HepG2 (cell line): ENCODE measurements around the gene MEX3A. TPM values are rescaled to one million over a fixed set of nuclear protein-coding genes. Genes with fewer than 3 reads are reported as not detected.

Source experiments
- AKAP8 ChIP-seq: sonication (generic); formaldehyde crosslinking; IDR thresholded peaks from 2 replicates; pipeline ENCODE4 v1.5.1; 2020; ENCODE audit warnings: mild to moderate bottlenecking, missing genetic modification reagents
- ATF7-NPFF ChIP-seq: sonication (generic); formaldehyde crosslinking; IDR thresholded peaks from 2 replicates; pipeline ENCODE4 v1.8.1; 2023; ENCODE audit warnings: mild to moderate bottlenecking, low read depth, missing genetic modification reagents, moderate library complexity
- BHLHE40 ChIP-seq: IDR thresholded peaks from 2 replicates; pipeline ENCODE4 v1.6.1; 2011; ENCODE audit warnings: low read length, improper control_type of control experiment
- GABPA ChIP-seq, 2 experiments: IDR thresholded peaks; 2 replicates each; pipeline ENCODE4 v1.6.1; 2011 to 2016; ENCODE audit warnings: low read depth in 2 of 2, low read length in 1 of 2, missing biosample characterization in 1 of 2, missing genetic modification characterization in 1 of 2
- HNRNPLL ChIP-seq: fragments of 200-400 bp; formaldehyde crosslinking; IDR thresholded peaks from 2 replicates; pipeline ENCODE4 v1.6.1; 2017; ENCODE audit warnings: mild to moderate bottlenecking, low read depth, low read length; ENCODE audit not compliant: poor library complexity, severe bottlenecking
- HOXA7 ChIP-seq: sonication (generic); formaldehyde crosslinking; IDR thresholded peaks from 2 replicates; pipeline ENCODE4 v1.8.1; 2022; ENCODE audit warnings: mild to moderate bottlenecking, missing genetic modification reagents, moderate library complexity
- KLF6 ChIP-seq: IDR thresholded peaks from 2 replicates; pipeline ENCODE4 v1.8.0; 2016; ENCODE audit warnings: missing biosample characterization, missing genetic modification reagents
- MLLT10 ChIP-seq: sonication (generic); formaldehyde crosslinking; IDR thresholded peaks from 2 replicates; pipeline ENCODE4 v1.4.0; 2020; ENCODE audit warnings: missing genetic modification reagents
- MYNN ChIP-seq: sonication (generic); formaldehyde crosslinking; IDR thresholded peaks from 2 replicates; pipeline ENCODE4 v1.4.0; 2020; ENCODE audit warnings: mild to moderate bottlenecking, low read depth, missing genetic modification reagents
- NFE2 ChIP-seq: sonication (generic); formaldehyde crosslinking; IDR thresholded peaks from 2 replicates; pipeline ENCODE4 v1.4.0; 2020; ENCODE audit warnings: missing genetic modification reagents
- REL ChIP-seq: sonication (generic); formaldehyde crosslinking; conservative IDR thresholded peaks from 2 replicates; pipeline ENCODE4 v1.8.0; 2022; ENCODE audit warnings: mild to moderate bottlenecking, missing genetic modification reagents, moderate library complexity
- RFX3 ChIP-seq: IDR thresholded peaks from 2 replicates; pipeline ENCODE4 v1.6.1; 2016; ENCODE audit warnings: missing biosample characterization, missing genetic modification reagents
- RFXANK ChIP-seq: IDR thresholded peaks from 2 replicates; pipeline ENCODE4 v1.6.1; 2016
- RORA ChIP-seq: sonication (generic); formaldehyde crosslinking; IDR thresholded peaks from 2 replicates; pipeline ENCODE4 v1.5.0; 2020; ENCODE audit warnings: mild to moderate bottlenecking, missing genetic modification reagents, moderate library complexity
- SNAPC2 ChIP-seq: sonication (generic); formaldehyde crosslinking; IDR thresholded peaks from 2 replicates; pipeline ENCODE4 v1.8.1; 2022; ENCODE audit warnings: mild to moderate bottlenecking, missing genetic modification reagents
- ZFP41 ChIP-seq: sonication (generic); formaldehyde crosslinking; IDR thresholded peaks from 2 replicates; pipeline ENCODE4 v1.4.0; 2020; ENCODE audit warnings: mild to moderate bottlenecking, missing genetic modification reagents, borderline replicate concordance
- ZNF3 ChIP-seq: IDR thresholded peaks from 2 replicates; pipeline ENCODE4 v1.7.0; 2017; ENCODE audit warnings: inconsistent platforms
- ZNF350 ChIP-seq: sonication (generic); formaldehyde crosslinking; IDR thresholded peaks from 2 replicates; pipeline ENCODE4 v1.4.0; 2020; ENCODE audit warnings: mild to moderate bottlenecking, low read depth, missing genetic modification reagents, borderline replicate concordance
- ZNF451 ChIP-seq: sonication (generic); formaldehyde crosslinking; IDR thresholded peaks from 2 replicates; pipeline ENCODE4 v1.5.0; 2020; ENCODE audit warnings: mild to moderate bottlenecking, missing genetic modification reagents
- ZNF768 ChIP-seq: sonication (generic); formaldehyde crosslinking; IDR thresholded peaks from 2 replicates; pipeline ENCODE4 v1.4.0; 2020; ENCODE audit warnings: missing genetic modification reagents
- ZSCAN9 ChIP-seq: IDR thresholded peaks from 2 replicates; pipeline ENCODE4 v1.6.1; 2016; ENCODE audit warnings: borderline replicate concordance
- polyA plus RNA-seq, 8 experiments: library from polyadenylated mRNA; depleted of rRNA in 3 of 8; stranded (reverse) in 7 of 8; unstranded in 1 of 8; fragments of >200 nt; fragmentation: Illumina TruSeq in 4 of 8; extraction: Trizol in 4 of 8; gene quantifications; 2 replicates each; pipeline versions ENCODE4 v1.2.1 to v1.2.3, GENCODE V29; 2011 to 2016; ENCODE audit warnings: low read depth in 4 of 8, missing spikeins in 1 of 8, mixed read lengths in 1 of 8; ENCODE audit not compliant: insufficient read depth in 1 of 8
- total RNA-seq, 5 experiments: library from RNA; depleted of rRNA; stranded (reverse); fragments of >200 nt; fragmentation: Illumina TruSeq; extraction: Trizol; gene quantifications; 2 replicates each; pipeline ENCODE4 v1.2.3, GENCODE V29; 2016; ENCODE audit warnings: low read depth in 1 of 5
- TF ChIP-seq, protein P1 (sequence below): sonication (generic); formaldehyde crosslinking; IDR thresholded peaks from 2 replicates; pipeline ENCODE4 v1.4.0; 2020; ENCODE audit warnings: mild to moderate bottlenecking, missing genetic modification reagents
- TF ChIP-seq, protein P2 (sequence below): sonication (generic); formaldehyde crosslinking; IDR thresholded peaks from 2 replicates; pipeline ENCODE4 v1.5.0; 2020; ENCODE audit warnings: missing genetic modification reagents
- TF ChIP-seq, protein P3 (sequence below): sonication (generic); formaldehyde crosslinking; IDR thresholded peaks from 2 replicates; pipeline ENCODE4 v1.4.0; 2020; ENCODE audit warnings: missing genetic modification reagents

Gene MEX3A
- total and polyA plus RNA-seq, 2 of the 13 experiments (the other 11 are each of a cell fraction or from before 2014, with no cell fraction given), result 7.6 to 9.1 TPM

DNA sequence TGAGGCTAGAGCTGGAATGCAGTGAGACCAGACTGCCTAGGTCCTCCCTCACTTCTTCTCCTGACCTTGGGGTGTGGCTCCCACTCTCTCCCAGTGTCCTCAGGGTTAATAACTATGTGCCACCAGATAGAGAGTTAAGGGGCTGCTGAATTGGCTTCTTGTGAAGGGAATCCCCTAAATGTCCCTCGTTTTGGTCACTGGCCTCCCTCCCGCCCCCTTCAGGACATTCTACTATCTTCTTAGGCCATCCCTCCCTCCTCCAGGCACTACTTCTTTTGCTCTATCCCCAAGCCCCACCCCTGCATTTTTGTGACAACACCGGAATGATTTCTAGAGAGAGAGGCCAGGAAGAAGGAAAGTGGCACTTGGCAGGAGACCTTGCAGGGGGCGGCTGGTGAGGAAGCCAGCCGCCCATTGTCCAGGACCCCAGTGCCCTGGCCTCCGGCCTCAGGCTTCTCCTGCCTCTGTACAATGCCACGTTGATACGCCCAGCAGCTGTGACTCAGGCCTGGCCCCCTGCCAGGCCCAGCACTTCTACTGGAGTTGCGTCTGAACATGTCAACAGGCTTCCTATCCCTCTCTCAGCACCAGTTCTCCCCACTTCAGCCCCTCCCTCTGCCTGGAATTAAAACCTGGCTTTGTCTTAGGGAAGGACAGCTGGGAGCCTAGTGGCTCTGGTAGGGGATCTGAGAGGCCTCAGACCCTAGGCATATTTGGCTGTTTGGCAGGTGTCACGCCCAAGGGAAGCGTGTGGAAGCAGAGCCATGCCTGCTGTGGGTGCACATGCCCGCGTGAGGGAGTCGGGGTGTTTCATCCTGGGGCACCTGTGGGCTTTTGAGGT is 41.3 kb upstream of the MEX3A start (continued):
- TF ChIP-seq, protein P1, sequence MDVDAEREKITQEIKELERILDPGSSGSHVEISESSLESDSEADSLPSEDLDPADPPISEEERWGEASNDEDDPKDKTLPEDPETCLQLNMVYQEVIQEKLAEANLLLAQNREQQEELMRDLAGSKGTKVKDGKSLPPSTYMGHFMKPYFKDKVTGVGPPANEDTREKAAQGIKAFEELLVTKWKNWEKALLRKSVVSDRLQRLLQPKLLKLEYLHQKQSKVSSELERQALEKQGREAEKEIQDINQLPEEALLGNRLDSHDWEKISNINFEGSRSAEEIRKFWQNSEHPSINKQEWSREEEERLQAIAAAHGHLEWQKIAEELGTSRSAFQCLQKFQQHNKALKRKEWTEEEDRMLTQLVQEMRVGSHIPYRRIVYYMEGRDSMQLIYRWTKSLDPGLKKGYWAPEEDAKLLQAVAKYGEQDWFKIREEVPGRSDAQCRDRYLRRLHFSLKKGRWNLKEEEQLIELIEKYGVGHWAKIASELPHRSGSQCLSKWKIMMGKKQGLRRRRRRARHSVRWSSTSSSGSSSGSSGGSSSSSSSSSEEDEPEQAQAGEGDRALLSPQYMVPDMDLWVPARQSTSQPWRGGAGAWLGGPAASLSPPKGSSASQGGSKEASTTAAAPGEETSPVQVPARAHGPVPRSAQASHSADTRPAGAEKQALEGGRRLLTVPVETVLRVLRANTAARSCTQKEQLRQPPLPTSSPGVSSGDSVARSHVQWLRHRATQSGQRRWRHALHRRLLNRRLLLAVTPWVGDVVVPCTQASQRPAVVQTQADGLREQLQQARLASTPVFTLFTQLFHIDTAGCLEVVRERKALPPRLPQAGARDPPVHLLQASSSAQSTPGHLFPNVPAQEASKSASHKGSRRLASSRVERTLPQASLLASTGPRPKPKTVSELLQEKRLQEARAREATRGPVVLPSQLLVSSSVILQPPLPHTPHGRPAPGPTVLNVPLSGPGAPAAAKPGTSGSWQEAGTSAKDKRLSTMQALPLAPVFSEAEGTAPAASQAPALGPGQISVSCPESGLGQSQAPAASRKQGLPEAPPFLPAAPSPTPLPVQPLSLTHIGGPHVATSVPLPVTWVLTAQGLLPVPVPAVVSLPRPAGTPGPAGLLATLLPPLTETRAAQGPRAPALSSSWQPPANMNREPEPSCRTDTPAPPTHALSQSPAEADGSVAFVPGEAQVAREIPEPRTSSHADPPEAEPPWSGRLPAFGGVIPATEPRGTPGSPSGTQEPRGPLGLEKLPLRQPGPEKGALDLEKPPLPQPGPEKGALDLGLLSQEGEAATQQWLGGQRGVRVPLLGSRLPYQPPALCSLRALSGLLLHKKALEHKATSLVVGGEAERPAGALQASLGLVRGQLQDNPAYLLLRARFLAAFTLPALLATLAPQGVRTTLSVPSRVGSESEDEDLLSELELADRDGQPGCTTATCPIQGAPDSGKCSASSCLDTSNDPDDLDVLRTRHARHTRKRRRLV (CRISPR knock-in tag), result no peak
- TF ChIP-seq, protein P2, sequence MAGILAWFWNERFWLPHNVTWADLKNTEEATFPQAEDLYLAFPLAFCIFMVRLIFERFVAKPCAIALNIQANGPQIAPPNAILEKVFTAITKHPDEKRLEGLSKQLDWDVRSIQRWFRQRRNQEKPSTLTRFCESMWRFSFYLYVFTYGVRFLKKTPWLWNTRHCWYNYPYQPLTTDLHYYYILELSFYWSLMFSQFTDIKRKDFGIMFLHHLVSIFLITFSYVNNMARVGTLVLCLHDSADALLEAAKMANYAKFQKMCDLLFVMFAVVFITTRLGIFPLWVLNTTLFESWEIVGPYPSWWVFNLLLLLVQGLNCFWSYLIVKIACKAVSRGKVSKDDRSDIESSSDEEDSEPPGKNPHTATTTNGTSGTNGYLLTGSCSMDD (CRISPR knock-in tag), result no peak
- TF ChIP-seq NFE2 (CRISPR knock-in tag), result no peak
- TF ChIP-seq BHLHE40, result no peak
- TF ChIP-seq RFXANK (CRISPR knock-in tag), result no peak
- no peak for TF ChIP-seq ZNF451 (CRISPR knock-in tag)
- no peak for TF ChIP-seq RFX3 (CRISPR knock-in tag)
- no peak for TF ChIP-seq MYNN
- 0 out of 2 replicates have a peak, but pooled peaks have one; percentile 49 for TF ChIP-seq ZNF350 (CRISPR knock-in tag)
- no peak for TF ChIP-seq ZNF3
- no peak for TF ChIP-seq ZFP41 (CRISPR knock-in tag)
- peak; percentile 80 for TF ChIP-seq KLF6 (CRISPR knock-in tag)
- no peak for TF ChIP-seq GABPA (IDR thresholded peaks at IDR 0.05; ENCODE audit: low read depth, low read length)
- TF ChIP-seq GABPA (CRISPR knock-in tag; IDR thresholded peaks at IDR 0.05; ENCODE audit: low read depth), result peak; percentile 27; the same call in 1 of the 2 replicates
- TF ChIP-seq ZNF768, result no peak
- no peak for TF ChIP-seq AKAP8 (CRISPR knock-in tag)
- no peak for TF ChIP-seq MLLT10
- no peak for TF ChIP-seq RORA (CRISPR knock-in tag)
- no peak for TF ChIP-seq REL (CRISPR knock-in tag)
- 0 out of 2 replicates have a peak, but pooled peaks have one; percentile 26 for TF ChIP-seq ATF7-NPFF (CRISPR knock-in tag)
- TF ChIP-seq ZSCAN9 (CRISPR knock-in tag), result no peak
- no peak for TF ChIP-seq HNRNPLL
- no peak for TF ChIP-seq HOXA7 (CRISPR knock-in tag)
- TF ChIP-seq, protein P3, sequence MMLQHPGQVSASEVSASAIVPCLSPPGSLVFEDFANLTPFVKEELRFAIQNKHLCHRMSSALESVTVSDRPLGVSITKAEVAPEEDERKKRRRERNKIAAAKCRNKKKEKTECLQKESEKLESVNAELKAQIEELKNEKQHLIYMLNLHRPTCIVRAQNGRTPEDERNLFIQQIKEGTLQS (CRISPR knock-in tag), result no peak
- no peak for TF ChIP-seq SNAPC2 (CRISPR knock-in tag)
